H1 (cell line): ENCODE results near the gene ENPP5. TPM values are rescaled to one million over a fixed set of nuclear protein-coding genes. Genes with fewer than 3 reads are reported as not detected.

Experiments used
- ATF2 ChIP-seq: IDR thresholded peaks from 2 replicates; pipeline ENCODE4 v1.6.1; 2012; ENCODE audit warnings: low read length, inconsistent platforms
- BCL11A ChIP-seq, 2 experiments: IDR thresholded peaks; one replicate each; pipeline ENCODE4 v1.6.1; 2011; ENCODE audit warnings: low read depth in 2 of 2, low read length in 2 of 2, mild to moderate bottlenecking in 2 of 2
- CEBPB ChIP-seq: IDR thresholded peaks from 2 replicates; pipeline ENCODE4 v1.6.1; 2012; ENCODE audit warnings: low read depth, low read length
- CHD7 ChIP-seq: fragments of 300-600 bp; sonication (generic); IDR thresholded peaks from 2 replicates; pipeline ENCODE4 v1.7.1; 2012; ENCODE audit warnings: low read length, moderate library complexity, mild to moderate bottlenecking, inconsistent platforms; ENCODE audit not compliant: insufficient replicate concordance
- EP300 ChIP-seq, 2 experiments: IDR thresholded peaks; 1 replicate in 1 of 2; 2 replicates in 1 of 2; pipeline ENCODE4 v1.6.1; 2011 to 2012; ENCODE audit warnings: low read depth in 2 of 2, low read length in 2 of 2, mild to moderate bottlenecking in 2 of 2, borderline replicate concordance in 1 of 2, inconsistent platforms in 1 of 2, moderate library complexity in 1 of 2
- HDAC6 ChIP-seq: IDR thresholded peaks from one replicate; pipeline ENCODE4 v1.7.1; 2012; ENCODE audit warnings: low read depth, mild to moderate bottlenecking, inconsistent platforms, low read length, moderate library complexity
- JUN ChIP-seq: IDR thresholded peaks from 2 replicates; pipeline ENCODE4 v1.6.1; 2011; ENCODE audit warnings: low read depth, mild to moderate bottlenecking, improper control_type of control experiment, low read length
- KDM1A ChIP-seq: fragments of 200-600, 300-600 bp; sonication (generic); IDR thresholded peaks from 2 replicates; pipeline ENCODE4 v1.7.1; 2016; ENCODE audit warnings: mild to moderate bottlenecking, low read length, borderline replicate concordance
- RBBP5 ChIP-seq: IDR thresholded peaks from 2 replicates; pipeline ENCODE4 v1.7.1; 2012; ENCODE audit warnings: low read depth, mild to moderate bottlenecking, inconsistent platforms, low read length, moderate library complexity, borderline replicate concordance
- TEAD4 ChIP-seq: IDR thresholded peaks from 2 replicates; pipeline ENCODE4 v1.6.1; 2012; ENCODE audit warnings: low read depth, low read length, inconsistent platforms, mixed read lengths
- polyA plus RNA-seq, 7 experiments: library from polyadenylated mRNA; depleted of rRNA in 3 of 7; stranded (reverse) in 5 of 7; unstranded in 2 of 7; fragments of >200 nt in 5 of 7; fragments of 200-250 nt in 2 of 7; gene quantifications; 1 replicate in 5 of 7; 2 replicates in 1 of 7; 4 replicates in 1 of 7; pipeline versions ENCODE4 v1.2.1 to v1.2.3, GENCODE V29; 2011 to 2013; ENCODE audit warnings: missing spikeins in 2 of 7, mixed read lengths in 2 of 7
- total RNA-seq: library from RNA; stranded (reverse); fragmentation: NEBNext Ultra II Directional; extraction: Animal tissue kit (Norgen Biotek cat#: 25700); gene quantifications from 2 replicates; pipeline ENCODE4 v1.2.1, GENCODE V29; 2021

Gene ENPP5
- total and polyA plus RNA-seq, 2 of the 8 experiments (the other 6 are each of a cell fraction or from before 2014, with no cell fraction given), result 5.1 to 7.6 TPM

- TF ChIP-seq CHD7 (no peak), CEBPB (no peak), RBBP5 (no peak), TEAD4 (no peak), KDM1A (no peak), BCL11A (IDR thresholded peaks at IDR 0.05; ENCODE audit: low read depth in 2 of 2, low read length in 2 of 2) (no peak), HDAC6 (no peak), JUN (no peak), EP300 (IDR thresholded peaks at IDR 0.05; ENCODE audit: borderline replicate concordance in 1 of 2, low read depth in 2 of 2, low read length in 2 of 2) (no peak), ATF2 (no peak)
- TF ChIP-seq, all 59 proteins: peak for 0
Observed at GRCh38 chr6:46160102-46160501, 10.7 kb downstream of the ENPP5 start (continued).
